ENCODE measurements around the gene CCSER1. TPM values are rescaled to one million over a fixed set of nuclear protein-coding genes. Genes with fewer than 3 reads are reported as not detected.

CCSER1 gene
- total and polyA plus RNA-seq, 2 experiments from 2014 or later: not detected

DNA sequence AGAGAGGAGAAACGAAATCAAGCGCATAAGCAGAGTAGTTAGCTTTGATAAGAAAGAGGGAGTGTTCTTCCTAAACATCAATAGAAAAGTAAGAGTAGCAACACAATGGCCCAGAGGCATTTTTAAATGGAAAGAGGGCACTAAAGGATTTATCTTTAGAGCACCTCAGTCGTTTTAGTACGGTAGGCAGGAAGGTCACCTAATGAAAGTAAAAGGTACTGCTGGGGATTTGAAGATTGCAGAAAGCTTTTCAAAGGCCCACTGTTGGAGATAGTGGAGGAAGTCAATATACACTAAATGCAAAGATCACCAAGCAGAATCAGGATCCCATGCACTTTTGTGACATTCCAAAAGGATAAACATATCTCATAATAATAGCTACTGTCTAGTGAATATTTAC, 1508.9 kb downstream of the CCSER1 start:
- Histone ChIP-seq H3K27me3 (replicated peaks; ENCODE audit: insufficient read depth) (no peaks in the 10 kb centered on the region), H2AFZ (no peak overlapping the region), H3K79me2 (ENCODE audit: insufficient read depth) (no peaks in the 10 kb centered on the region), H3K9me2 (ENCODE audit: insufficient read depth) (no peaks in the 10 kb centered on the region), H3K4me1 (ENCODE audit: insufficient read depth) (no peaks in the 10 kb centered on the region), H3K4me2 (ENCODE audit: unreplicated experiment) (no peak overlapping the region), H3K9ac (no peak overlapping the region), H3F3A (ENCODE audit: insufficient read depth) (no peaks in the 10 kb centered on the region), H3K36me3 (ENCODE audit: low read depth) (no peaks in the 10 kb centered on the region), H3K27ac (no peak overlapping the region), H4K20me1 (ENCODE audit: insufficient read depth) (no peaks in the 10 kb centered on the region), H3K4me3 (no peak overlapping the region), H3K9me3 (ENCODE audit: low read depth) (no peaks in the 10 kb centered on the region)
- no peak for TF ChIP-seq EZH2phosphoT487 (IDR thresholded peaks at IDR 0.05; ENCODE audit: insufficient read depth, low read depth)
- no peak for TF ChIP-seq EZH2 (IDR thresholded peaks at IDR 0.05; ENCODE audit: insufficient read depth, poor library complexity, severe bottlenecking)
- in situ Hi-C loops (cut with MboI): no loop called here
- DNase-seq: no peak
- WGBS, 2 experiments (ENCODE audit: low coverage in 1 of 2, low lambda C conversion rate in 2 of 2, missing lambda C conversion rate in 2 of 2): 14 to 20% methylated on average over 4 of the region's 4 CpGs

Small RNA genes within 50 kb of the gene (small RNA-seq; reads per million reads assigned to genes)
- gene AC093729.1 (ENCODE audit: low read depth, low replicate concordance) (not detected), gene TMSB4XP8 (ENCODE audit: low read depth, low replicate concordance) (1.9 reads per million, percentile 65 among the genes with 10 or more reads in this experiment)

Other genes with a start within 250 kb of the CCSER1 start
- not detected in 2 replicates for gene MMRN1, start 232.5 kb upstream of the CCSER1 start, total RNA-seq (2014; rRNA removed; shearing (Covaris generic))
- gene MMRN1, start 232.5 kb upstream of the CCSER1 start, polyA plus RNA-seq (2016; fragmentation: Nextera tagmentation; extraction: Ambion mirVana): not detected in 2 replicates

Data from GM23248 (cell line).